ENCODE data around the gene PYROXD2. TPM values are rescaled to one million over a fixed set of nuclear protein-coding genes. Genes with fewer than 3 reads are reported as not detected.

Gene PYROXD2
- total and polyA plus RNA-seq, 2 of the 8 experiments (the other 6 are each of a cell fraction or from before 2014, with no cell fraction given), result 3.2 to 5.4 TPM

- H2BK20ac ChIP-seq (ENCODE audit: low read length), result no peak overlapping the region
- H3K79me1 ChIP-seq (ENCODE audit: low read depth, low read length), result no peaks in the 10 kb centered on the region
- H2BK5ac ChIP-seq (ENCODE audit: low read depth, low read length), result no peak overlapping the region
- H3K4me2 ChIP-seq (ENCODE audit: insufficient read depth in 1 of 2, low read depth in 2 of 2, low read length in 2 of 2), result no peak overlapping the region
- no peak overlapping the region for H2BK12ac ChIP-seq (ENCODE audit: low read depth, low read length)
- H3K4ac ChIP-seq (replicated peaks; ENCODE audit: insufficient read length, low read depth, low read length), result peak overlapping the region; percentile 45
- H3K27me3 ChIP-seq (replicated peaks in 1 of 4; ENCODE audit: control insufficient read depth in 3 of 4, extremely low read depth in 1 of 4, insufficient read depth in 3 of 4, low read length in 3 of 4), result no peaks in the 10 kb centered on the region
- no peaks in the 10 kb centered on the region for H3K79me2 ChIP-seq (ENCODE audit: control insufficient read depth in 1 of 2, insufficient read depth in 2 of 2, low read length in 2 of 2)
- ChIA-PET POLR2A (ENCODE audit: partially characterized antibody) (no interaction called here), CTCF (ENCODE audit: partially characterized antibody) (interaction anchor here (0.8 to 2.1 kb wide), 12 partner anchors 11 to 142 kb away, joined by 3 to 10 read pairs (median 3); no protein-coding TSS in a partner anchor)
- H4K91ac ChIP-seq (replicated peaks; ENCODE audit: insufficient read length, low read length), result no peak overlapping the region
- no peak overlapping the region for H3K56ac ChIP-seq (replicated peaks; ENCODE audit: insufficient read length, low read depth, low read length)
- no peaks in the 10 kb centered on the region for H3K4me1 ChIP-seq (replicated peaks in 1 of 4; ENCODE audit: control insufficient read depth in 3 of 4, insufficient read depth in 4 of 4, low read length in 3 of 4)
- H3K4me3 ChIP-seq (ENCODE audit: extremely low read depth in 1 of 4, insufficient read depth in 2 of 4, low read depth in 3 of 4, low read length in 4 of 4), result no peak overlapping the region
- H2AK5ac ChIP-seq (ENCODE audit: low read depth, low read length), result no peak overlapping the region
- TF ChIP-seq EP300 (IDR thresholded peaks at IDR 0.05; ENCODE audit: borderline replicate concordance in 1 of 2, low read depth in 2 of 2, low read length in 2 of 2) (no peak), RAD21 (IDR thresholded peaks at IDR 0.05 in 1 of 2, conservative IDR thresholded peaks at IDR 0.05 in 1 of 2; ENCODE audit: low read depth in 2 of 2, low read length in 2 of 2) (peak; percentile 15 to 31; a peak in 3 of 4 replicates), CTCF (IDR thresholded peaks at IDR 0.05; ENCODE audit: control extremely low read depth in 1 of 3, insufficient read depth in 1 of 3, low read depth in 1 of 3, low read length in 3 of 3) (peak; percentile 23 to 50 (median 40); a peak in 3 of 4 replicates)
- H3K18ac ChIP-seq (ENCODE audit: extremely low read depth, low read length), result no peak overlapping the region
- peak; percentile 15 to 51 for DNase-seq (ENCODE audit: low read depth in 1 of 2, low spot score in 2 of 2)
- no peaks in the 10 kb centered on the region for H3K23me2 ChIP-seq (ENCODE audit: low read depth, low read length)
- H4K20me1 ChIP-seq (replicated peaks in 1 of 2; ENCODE audit: control insufficient read depth in 1 of 2, insufficient read depth in 2 of 2, low read length in 2 of 2), result no peaks in the 10 kb centered on the region
- H3K27ac ChIP-seq (ENCODE audit: low read depth, low read length), result no peak overlapping the region
- no peak overlapping the region for H2BK120ac ChIP-seq (replicated peaks; ENCODE audit: low read depth, low read length)
- no peak overlapping the region for H4K8ac ChIP-seq (ENCODE audit: extremely low read depth, insufficient read depth, low read length)
- no peaks in the 10 kb centered on the region for H3K36me3 ChIP-seq (ENCODE audit: control insufficient read depth in 2 of 4, insufficient read depth in 4 of 4, low read length in 3 of 4)
- H2BK15ac ChIP-seq (ENCODE audit: low read length), result no peak overlapping the region
- H3K9me3 ChIP-seq (ENCODE audit: insufficient read depth in 2 of 2, low read depth in 1 of 2, low read length in 1 of 2), result no peaks in the 10 kb centered on the region
- no peak for FAIRE-seq
- 85% methylated on average over 13 of the region's 13 CpGs; no CpG with 5 or more reads in 1 of the 2 experiments for WGBS, 2 experiments (ENCODE audit: extremely low coverage in 1 of 2, insufficient coverage in 1 of 2, insufficient read length in 1 of 2, insufficient replicate concordance in 2 of 2, low coverage in 1 of 2, low lambda C conversion rate in 2 of 2, missing lambda C conversion rate in 1 of 2)
- no peak overlapping the region for H4K5ac ChIP-seq (ENCODE audit: insufficient read length, low read depth, low read length)
- no peak overlapping the region for H3K14ac ChIP-seq (ENCODE audit: insufficient read length)
- H3K23ac ChIP-seq (ENCODE audit: insufficient read length), result no peak overlapping the region
- no peak overlapping the region for H3K9ac ChIP-seq (replicated peaks in 1 of 4; ENCODE audit: extremely low read depth in 1 of 4, low read depth in 3 of 4, low read length in 3 of 4)
- no peak overlapping the region for H2AFZ ChIP-seq (ENCODE audit: low read length)
These were observed 26.8 kb downstream of the PYROXD2 start for GRCh38 chr10:98388101-98388655.

Measured in H1 (cell line).